Activated CD8-positive, alpha-beta T cell treated with anti-CD3 and anti-CD28 coated beads, Interleukin-2, amount 10 ng/mL, durations not matched to agents 7 days and 5 days (primary cell): Measurements from ENCODE around the gene EMP3. TPM values are rescaled to one million over a fixed set of nuclear protein-coding genes. Genes with fewer than 3 reads are reported as not detected.

Source experiments
- ATAC-seq: fragments of 150-1000 bp; cut with Tn5 transposase; one replicate; pipeline ENCODE4 v1.10.0; 2021; ENCODE audit warnings: moderate library complexity
- CTCF ChIA-PET: fragments of 350-600 bp; sonication (Branson Sonifier 250); formaldehyde crosslinking; loops from one replicate; lab custom pipeline; 2021; ENCODE audit warnings: antibody characterized with exemption; lab: Charles Lee
- POLR2A ChIA-PET: fragments of 350-600 bp; sonication (Branson Sonifier 250); formaldehyde crosslinking; loops from one replicate; lab custom pipeline; 2021; ENCODE audit warnings: antibody characterized with exemption; lab: Charles Lee
- DNase-seq: peaks from one replicate; pipeline ENCODE4 v3.0.0-alpha.2; 2020
- H3K27ac Mint-ChIP-seq: one replicate; pipeline ENCODE4 v1.8.0; 2021; ENCODE audit warnings: mild to moderate bottlenecking, mixed read lengths
- H3K27me3 Mint-ChIP-seq: one replicate; pipeline ENCODE4 v1.8.0; 2021; ENCODE audit warnings: low read depth, mixed read lengths
- H3K36me3 Mint-ChIP-seq: one replicate; pipeline ENCODE4 v1.8.0; 2021; ENCODE audit warnings: low read depth, mixed read lengths
- H3K4me1 Mint-ChIP-seq: one replicate; pipeline ENCODE4 v1.8.0; 2021; ENCODE audit warnings: low read depth, mixed read lengths
- H3K4me3 Mint-ChIP-seq: one replicate; pipeline ENCODE4 v1.8.0; 2021; ENCODE audit warnings: mild to moderate bottlenecking, mixed read lengths
- H3K9me3 Mint-ChIP-seq: one replicate; pipeline ENCODE4 v1.8.0; 2022; ENCODE audit warnings: mixed read lengths; ENCODE audit not compliant: insufficient read depth
- total RNA-seq, 2 experiments: library from RNA; stranded (reverse); gene quantifications; one replicate each; pipeline ENCODE4 v1.2.3, GENCODE V29; 2021

Gene EMP3
- total RNA-seq, 2 experiments from 2014 or later: 300 to 320 TPM

GRCh38 chr19:48333467-48334384 lies 8.4 kb downstream of the EMP3 start:
- H3K4me1 Mint-ChIP-seq: peaks cover 56% of the 10 kb centered on the region
- peak overlapping the region; percentile 90 for H3K27ac Mint-ChIP-seq
- peak; percentile 73 for ATAC-seq
- no peaks in the 10 kb centered on the region for H3K9me3 Mint-ChIP-seq
- peak; percentile 95 for DNase-seq
- H3K27me3 Mint-ChIP-seq: no peaks in the 10 kb centered on the region
- peaks cover 39% of the 10 kb centered on the region for H3K36me3 Mint-ChIP-seq
- ChIA-PET CTCF (interaction anchor here (0.6 to 13.7 kb wide), 31 partner anchors 14 to 275 kb away, joined by 3 to 496 read pairs (median 3); partner anchors contain the start of genes EMP3, KDELR1, SYNGR4 and TMEM143), POLR2A (interaction anchor here (1.0 to 6.2 kb wide), 5 partner anchors 12 to 111 kb away, joined by 3 to 125 read pairs (median 3); partner anchors contain the start of gene EMP3)
- peak overlapping the region; percentile 96 for H3K4me3 Mint-ChIP-seq

DNA sequence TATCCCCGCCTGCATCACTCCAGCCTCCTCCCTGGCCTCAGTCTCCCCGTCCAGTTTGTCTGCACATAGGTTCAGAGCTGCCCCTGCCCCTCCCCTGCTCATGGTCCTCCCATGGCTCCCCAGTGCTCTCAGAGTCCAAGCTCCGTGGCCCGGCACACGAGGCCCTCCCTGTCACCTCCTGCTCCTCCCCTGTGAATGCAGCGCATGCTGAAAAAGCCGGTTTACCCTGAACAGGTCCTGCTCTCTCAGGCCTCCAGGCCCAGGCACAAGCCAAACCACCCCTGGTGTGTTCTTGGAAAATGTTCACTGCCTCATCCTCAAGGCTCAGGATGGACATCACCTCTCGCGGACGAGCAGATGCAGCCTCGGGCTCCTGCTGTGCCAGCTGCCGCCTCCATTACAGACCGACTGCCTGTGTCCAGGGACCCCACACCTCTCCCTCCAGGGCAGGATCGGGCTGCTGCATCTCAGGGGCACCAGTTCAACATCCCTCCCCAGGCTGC lies 13.0 kb downstream of the EMP3 start:
- no peak overlapping the region for H3K4me3 Mint-ChIP-seq
- H3K27ac Mint-ChIP-seq: no peak overlapping the region
- peaks cover 2% of the 10 kb centered on the region for H3K36me3 Mint-ChIP-seq
- H3K9me3 Mint-ChIP-seq: no peaks in the 10 kb centered on the region
- H3K27me3 Mint-ChIP-seq: no peaks in the 10 kb centered on the region
- ATAC-seq (no peak), DNase-seq (no peak)
- CTCF ChIA-PET: interaction anchor here (13.7 kb wide), 1 partner anchor 20 kb away, joined by 496 read pairs; the partner anchor contains the start of gene EMP3
- peaks cover 13% of the 10 kb centered on the region for H3K4me1 Mint-ChIP-seq
- POLR2A ChIA-PET: no interaction called here

GRCh38 chr19:48338802-48339503 lies 13.6 kb downstream of the EMP3 start:
- Mint-ChIP-seq H3K4me1 (peaks cover 10% of the 10 kb centered on the region), H3K27me3 (no peaks in the 10 kb centered on the region), H3K27ac (no peak overlapping the region), H3K9me3 (no peaks in the 10 kb centered on the region), H3K4me3 (no peak overlapping the region), H3K36me3 (peaks cover 2% of the 10 kb centered on the region)
- ChIA-PET CTCF (interaction anchor here (13.7 kb wide), 1 partner anchor 21 kb away, joined by 496 read pairs; the partner anchor contains the start of gene EMP3), POLR2A (no interaction called here)
- ATAC-seq (no peak), DNase-seq (no peak)

GRCh38 chr19:48340995-48341394 lies 15.6 kb downstream of the EMP3 start:
- Mint-ChIP-seq H3K4me1 (no peaks in the 10 kb centered on the region), H3K36me3 (no peaks in the 10 kb centered on the region), H3K27me3 (no peaks in the 10 kb centered on the region), H3K4me3 (no peak overlapping the region), H3K27ac (no peak overlapping the region), H3K9me3 (no peaks in the 10 kb centered on the region)
- DNase-seq (no peak), ATAC-seq (no peak)
- ChIA-PET CTCF (interaction anchor here (1.8 to 13.7 kb wide), 2 partner anchors 10 to 23 kb away, joined by 7 to 496 read pairs; partner anchors contain the start of gene EMP3), POLR2A (no interaction called here)

GRCh38 chr19:48341515-48342413 lies 16.4 kb downstream of the EMP3 start:
- ChIA-PET CTCF (interaction anchor here (0.6 to 13.7 kb wide), 3 partner anchors 9 to 24 kb away, joined by 3 to 496 read pairs (median 7); partner anchors contain the start of genes EMP3, SYNGR4 and TMEM143), POLR2A (no interaction called here)
- Mint-ChIP-seq H3K36me3 (no peaks in the 10 kb centered on the region), H3K27ac (no peak overlapping the region), H3K4me3 (no peak overlapping the region), H3K27me3 (no peaks in the 10 kb centered on the region), H3K4me1 (no peaks in the 10 kb centered on the region), H3K9me3 (no peaks in the 10 kb centered on the region)
- ATAC-seq (no peak), DNase-seq (no peak)

- no peak overlapping the region for H3K27ac Mint-ChIP-seq
- H3K4me3 Mint-ChIP-seq: no peak overlapping the region
- H3K9me3 Mint-ChIP-seq: no peaks in the 10 kb centered on the region
- DNase-seq (no peak), ATAC-seq (no peak)
- H3K4me1 Mint-ChIP-seq: no peaks in the 10 kb centered on the region
- no peaks in the 10 kb centered on the region for H3K36me3 Mint-ChIP-seq
- ChIA-PET POLR2A (no interaction called here), CTCF (no interaction called here)
- no peaks in the 10 kb centered on the region for H3K27me3 Mint-ChIP-seq
Observed at GRCh38 chr19:48342414-48342738, 17.0 kb downstream of the EMP3 start.

- no peaks in the 10 kb centered on the region for H3K36me3 Mint-ChIP-seq
- ChIA-PET POLR2A (no interaction called here), CTCF (no interaction called here)
- no peak overlapping the region for H3K4me3 Mint-ChIP-seq
- no peaks in the 10 kb centered on the region for H3K4me1 Mint-ChIP-seq
- no peak overlapping the region for H3K27ac Mint-ChIP-seq
- DNase-seq (no peak), ATAC-seq (no peak)
- no peaks in the 10 kb centered on the region for H3K9me3 Mint-ChIP-seq
- H3K27me3 Mint-ChIP-seq: no peaks in the 10 kb centered on the region
Observed at GRCh38 chr19:48342841-48343540, 17.6 kb downstream of the EMP3 start.

GRCh38 chr19:48344892-48345291 lies 19.5 kb downstream of the EMP3 start:
- peak; percentile 20 for DNase-seq
- no peaks in the 10 kb centered on the region for H3K36me3 Mint-ChIP-seq
- H3K27ac Mint-ChIP-seq: no peak overlapping the region
- H3K4me3 Mint-ChIP-seq: no peak overlapping the region
- H3K4me1 Mint-ChIP-seq: no peaks in the 10 kb centered on the region
- ChIA-PET POLR2A (no interaction called here), CTCF (no interaction called here)
- ATAC-seq: no peak
- no peaks in the 10 kb centered on the region for H3K27me3 Mint-ChIP-seq
- H3K9me3 Mint-ChIP-seq: no peaks in the 10 kb centered on the region

DNA sequence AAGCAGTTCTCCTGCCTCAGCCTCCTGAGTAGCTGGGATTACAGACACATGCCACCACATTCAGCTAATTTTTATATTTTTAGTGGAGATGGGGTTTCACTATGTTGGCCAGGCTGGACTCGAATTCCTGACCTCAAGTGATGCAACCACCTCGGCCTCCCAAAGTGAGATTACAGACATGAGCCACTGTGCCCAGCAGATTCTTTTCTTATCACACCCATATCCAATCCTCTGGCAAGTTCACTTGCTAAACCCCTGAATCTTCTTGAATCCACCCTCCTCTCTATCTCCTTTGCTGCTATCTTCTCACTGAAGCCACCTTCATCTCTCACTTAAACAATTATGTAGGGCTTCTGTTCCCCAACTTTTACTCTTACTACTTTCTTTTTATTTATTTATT lies 20.8 kb downstream of the EMP3 start:
- Mint-ChIP-seq H3K4me1 (peaks cover 2% of the 10 kb centered on the region), H3K36me3 (no peaks in the 10 kb centered on the region), H3K9me3 (no peaks in the 10 kb centered on the region), H3K27ac (no peak overlapping the region), H3K27me3 (no peaks in the 10 kb centered on the region), H3K4me3 (no peak overlapping the region)
- no peak for DNase-seq
- POLR2A ChIA-PET: no interaction called here
- ATAC-seq: no peak
- CTCF ChIA-PET: no interaction called here

- POLR2A ChIA-PET: no interaction called here
Observed at GRCh38 chr19:48348045-48348444, 22.7 kb downstream of the EMP3 start.

More at GRCh38 chr19:48348045-48348444, 22.7 kb downstream of the EMP3 start:
- H3K36me3 Mint-ChIP-seq: no peaks in the 10 kb centered on the region
- CTCF ChIA-PET: interaction anchor here (0.8 to 1.3 kb wide), 2 partner anchors 15 to 34 kb away, joined by 3 read pairs; no protein-coding TSS in a partner anchor
- no peak overlapping the region for H3K4me3 Mint-ChIP-seq
- H3K27me3 Mint-ChIP-seq: no peaks in the 10 kb centered on the region
- H3K4me1 Mint-ChIP-seq: peaks cover 6% of the 10 kb centered on the region
- H3K9me3 Mint-ChIP-seq: no peaks in the 10 kb centered on the region
- DNase-seq: no peak
- ATAC-seq: no peak
- H3K27ac Mint-ChIP-seq: peak overlapping the region; percentile 7
